HG02678 (cell line): ENCODE data around the gene DRD1.
"Not testable (repeated sequence)": the region's sequence is repeated elsewhere in the genome, so short reads cannot be mapped to it uniquely, and the experiment has no call there.

Experiments used
- ATAC-seq: cut with Tn5 transposase; IDR thresholded peaks from one replicate; pipeline ENCODE4 v1.9.1; 2021; ENCODE audit warnings: mild to moderate bottlenecking, moderate library complexity; ENCODE audit not compliant: unreplicated experiment

DRD1 gene

DNA sequence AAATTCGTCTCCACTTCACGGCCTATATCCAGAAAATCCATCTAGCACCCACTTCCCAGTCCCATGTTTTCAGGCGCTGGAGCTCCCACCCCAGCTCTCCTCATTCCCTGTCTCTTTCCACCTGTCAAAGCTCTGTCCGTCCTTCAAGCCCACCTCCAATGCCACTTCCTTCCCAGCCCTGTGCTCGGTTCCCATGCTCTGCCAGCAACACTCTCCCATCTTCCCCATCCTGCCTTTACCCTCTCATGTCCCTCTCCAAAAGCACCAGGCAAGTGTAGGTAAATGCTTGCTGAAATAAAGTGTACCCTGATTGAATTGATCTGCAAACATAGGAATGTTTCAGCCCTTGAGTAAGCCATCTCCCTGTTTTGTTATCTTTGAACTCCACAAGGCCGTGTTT is 9.2 kb downstream of the DRD1 start:
- ATAC-seq: no peak

GRCh38 chr5:175427762-175428161 is 16.2 kb downstream of the DRD1 start:
- ATAC-seq: no peak

DNA sequence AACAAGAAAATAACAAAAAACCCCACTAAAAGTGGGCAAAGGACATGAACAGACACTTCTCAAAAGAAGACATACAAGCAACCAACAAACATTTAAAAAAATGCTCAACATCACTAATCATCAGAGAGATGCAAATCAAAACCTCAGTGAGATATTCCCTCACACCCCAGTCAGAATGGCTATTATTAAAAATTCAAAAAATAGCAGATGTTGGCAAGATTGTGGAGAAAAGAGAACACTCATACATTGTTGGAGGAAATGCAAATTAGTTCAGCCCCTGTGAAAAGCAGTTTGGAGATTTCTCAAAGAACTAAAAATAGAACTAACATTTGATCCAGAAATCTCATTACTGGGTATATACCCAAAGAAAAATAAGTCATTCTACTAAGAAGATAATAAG is 19.4 kb downstream of the DRD1 start:
- ATAC-seq: not testable (repeated sequence)

DNA sequence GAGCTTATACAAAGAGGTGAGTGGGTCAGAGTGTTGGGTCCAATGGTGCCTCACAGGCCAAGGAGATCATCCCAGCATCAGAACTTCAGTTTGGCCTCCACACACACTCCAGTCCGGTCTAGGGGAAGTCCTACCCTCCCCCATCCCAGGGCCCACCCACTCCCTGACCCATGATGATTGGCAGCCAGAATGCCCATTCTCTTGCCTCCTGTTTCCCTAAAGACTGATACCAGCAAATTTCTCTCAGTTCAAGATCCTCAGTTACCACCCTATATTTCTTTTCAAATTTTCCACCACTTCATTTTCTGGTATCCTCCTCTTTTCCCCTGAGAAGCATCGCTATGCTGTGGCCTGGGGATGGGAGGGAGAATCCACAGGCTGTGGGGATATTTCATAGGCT is 21.9 kb downstream of the DRD1 start:
- ATAC-seq: no peak

DNA sequence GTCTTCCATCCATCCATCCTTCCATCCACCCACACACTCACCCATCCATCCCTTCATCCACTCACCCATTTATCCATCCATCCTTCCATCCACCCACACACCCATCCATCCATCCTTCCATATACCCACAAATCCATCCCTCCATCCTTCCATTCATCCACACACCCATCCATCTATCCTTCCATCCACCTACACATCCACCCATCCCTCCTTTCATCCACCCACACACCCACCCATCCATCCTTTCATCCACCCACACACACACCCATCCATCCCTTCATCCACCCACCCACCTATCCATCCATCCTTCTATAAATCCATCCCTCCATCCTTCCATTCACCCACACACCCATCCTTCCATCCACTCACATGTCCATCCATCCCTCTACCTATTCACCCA is 23.6 kb downstream of the DRD1 start:
- no peak for ATAC-seq

DNA sequence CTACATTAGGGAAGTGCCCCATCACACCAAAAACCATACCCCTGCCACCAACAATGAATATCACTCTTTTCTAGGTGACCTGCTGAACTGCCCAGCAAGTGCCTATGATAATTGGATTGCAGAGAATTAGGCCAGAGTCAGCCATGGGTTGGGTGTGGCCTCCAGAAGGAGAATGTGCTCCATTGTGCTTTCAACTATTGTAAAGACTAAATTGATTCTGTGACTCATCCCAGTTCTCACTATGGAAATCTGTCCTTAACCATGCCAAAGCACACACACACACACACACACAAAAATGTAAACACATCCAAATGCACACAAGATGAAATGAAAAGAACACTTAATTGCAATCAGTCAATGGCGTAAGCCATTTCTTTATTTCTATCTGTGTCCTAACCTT is 25.7 kb downstream of the DRD1 start:
- ATAC-seq: no peak

- ATAC-seq: no peak
Measured at GRCh38 chr5:175417384-175417783, 26.6 kb downstream of the DRD1 start.

DNA sequence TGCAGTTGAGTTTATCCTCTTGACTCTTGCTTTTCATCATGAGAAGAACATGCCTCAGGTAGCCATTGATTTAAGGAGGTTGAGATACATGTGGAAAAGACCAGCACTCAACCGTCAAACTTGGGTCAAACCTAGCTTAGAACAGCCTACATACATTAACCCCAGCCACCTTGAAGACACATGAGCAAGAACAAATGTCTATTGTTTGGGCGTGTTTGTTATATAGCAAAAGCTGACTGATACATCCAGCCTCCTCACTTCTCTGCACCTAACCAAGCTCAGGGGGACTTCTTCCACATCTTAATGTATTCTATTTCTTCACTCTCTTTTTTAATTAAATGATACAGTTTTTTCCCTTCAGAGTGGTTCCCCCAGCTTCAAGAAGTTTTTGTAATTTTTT is 28.7 kb downstream of the DRD1 start:
- ATAC-seq: no peak

GRCh38 chr5:175410926-175411325 is 33.1 kb downstream of the DRD1 start:
- ATAC-seq: no peak

DNA sequence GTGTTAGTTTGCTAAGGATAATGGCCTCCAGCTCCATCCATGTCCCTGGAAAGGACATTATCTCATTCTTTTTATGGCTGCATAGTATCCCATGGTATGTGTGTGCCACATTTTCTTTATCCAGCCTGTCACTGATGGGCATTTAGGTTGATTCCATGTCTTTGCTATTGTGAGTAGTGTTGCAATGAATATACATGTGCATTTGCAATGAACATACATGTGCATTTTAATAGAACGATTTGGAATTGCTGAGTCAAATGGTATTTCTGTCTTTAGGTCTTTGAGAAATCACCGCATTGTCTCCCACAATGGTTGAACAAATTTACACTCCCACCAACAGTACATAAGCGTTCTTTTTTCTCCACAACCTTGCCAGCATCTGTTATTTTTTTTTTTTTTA is 37.7 kb downstream of the DRD1 start:
- no peak for ATAC-seq

DNA sequence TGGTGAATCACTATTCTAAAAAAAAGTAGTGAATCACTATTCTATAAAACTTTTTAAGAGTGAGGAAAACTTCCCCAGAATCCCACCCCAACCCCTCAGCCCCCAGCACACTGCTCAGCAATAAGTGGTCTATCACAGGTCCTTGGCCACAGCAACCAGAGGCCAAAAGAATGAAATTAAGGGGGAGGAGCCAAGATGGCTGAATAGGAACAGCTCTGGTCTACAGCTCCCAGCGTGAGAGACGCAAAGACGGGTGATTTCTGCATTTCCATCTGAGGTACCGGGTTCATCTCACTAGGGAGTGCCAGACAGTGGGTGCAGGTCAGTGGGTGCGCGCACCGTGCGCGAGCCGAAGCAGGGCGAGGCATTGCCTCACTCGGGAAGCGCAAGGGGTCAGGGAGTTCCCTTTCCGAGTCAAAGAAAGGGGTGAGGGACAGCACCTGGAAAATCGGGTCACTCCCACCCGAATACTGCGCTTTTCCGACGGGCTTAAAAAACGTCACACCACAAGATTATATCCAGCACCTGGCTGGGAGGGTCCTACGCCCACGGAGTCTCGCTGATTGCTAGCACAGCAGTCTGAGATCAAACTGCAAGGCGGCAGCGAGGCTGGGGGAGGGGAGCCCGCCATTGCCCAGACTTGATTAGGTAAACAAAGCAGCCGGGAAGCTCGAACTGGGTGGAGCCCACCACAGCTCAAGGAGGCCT is 46.2 kb downstream of the DRD1 start:
- not testable (repeated sequence) for ATAC-seq

DNA sequence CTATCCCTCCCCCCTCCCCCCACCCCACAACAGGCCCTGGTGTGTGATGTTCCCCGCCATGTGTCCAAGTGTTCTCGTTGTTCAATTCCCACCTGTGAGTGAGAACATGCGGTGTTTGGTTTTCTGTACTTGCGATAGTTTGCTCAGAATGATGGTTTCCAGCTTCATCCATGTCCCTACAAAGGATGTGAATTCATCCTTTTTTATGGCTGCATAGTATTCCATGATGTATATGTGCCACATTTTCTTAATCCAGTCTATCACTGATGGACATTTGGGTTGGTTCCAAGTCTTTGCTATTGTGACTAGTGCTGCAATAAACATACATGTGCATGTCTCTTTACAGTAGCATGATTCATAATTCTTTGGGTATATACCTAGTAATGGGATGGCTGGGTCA is 48.6 kb downstream of the DRD1 start:
- not testable (repeated sequence) for ATAC-seq

DNA sequence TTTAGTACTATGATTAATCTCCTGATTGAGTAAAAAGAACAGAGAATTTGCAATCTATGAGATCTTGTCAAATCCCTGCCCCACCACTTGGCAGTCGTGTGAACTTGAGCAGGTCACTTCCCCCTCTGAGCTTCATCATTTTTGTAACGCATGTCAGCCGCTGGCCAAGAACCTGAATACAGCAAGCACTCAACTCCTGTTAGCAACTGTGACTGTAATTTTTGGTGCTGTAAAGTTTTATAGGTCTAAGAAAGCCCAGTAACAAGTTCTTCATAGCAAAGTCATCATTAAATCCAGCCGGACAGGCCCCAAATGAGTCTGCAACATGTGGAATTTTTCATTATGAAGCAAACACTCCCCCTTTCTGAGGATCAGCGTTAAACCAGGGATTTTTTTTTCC is 49.4 kb downstream of the DRD1 start:
- no peak for ATAC-seq

DNA sequence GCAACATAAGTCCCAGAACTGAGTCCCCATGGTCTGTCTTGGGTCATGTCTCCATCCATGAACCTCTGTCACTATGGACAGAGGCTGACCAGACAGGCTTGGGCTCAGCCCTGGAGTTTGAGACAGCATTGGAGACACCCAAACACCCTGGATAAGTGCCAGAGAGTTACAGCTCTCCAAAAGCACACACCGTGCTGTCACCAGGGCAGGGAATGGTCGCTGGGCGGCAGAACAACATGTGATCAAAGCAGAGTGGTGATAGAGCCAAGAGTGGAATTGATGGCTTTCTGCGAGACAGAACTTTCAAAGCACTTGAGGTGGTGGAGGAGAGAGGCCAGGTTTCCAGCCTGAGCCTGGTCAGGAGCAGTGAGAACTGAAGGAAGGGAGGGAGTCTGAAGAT is 50.1 kb downstream of the DRD1 start:
- ATAC-seq: no peak

DNA sequence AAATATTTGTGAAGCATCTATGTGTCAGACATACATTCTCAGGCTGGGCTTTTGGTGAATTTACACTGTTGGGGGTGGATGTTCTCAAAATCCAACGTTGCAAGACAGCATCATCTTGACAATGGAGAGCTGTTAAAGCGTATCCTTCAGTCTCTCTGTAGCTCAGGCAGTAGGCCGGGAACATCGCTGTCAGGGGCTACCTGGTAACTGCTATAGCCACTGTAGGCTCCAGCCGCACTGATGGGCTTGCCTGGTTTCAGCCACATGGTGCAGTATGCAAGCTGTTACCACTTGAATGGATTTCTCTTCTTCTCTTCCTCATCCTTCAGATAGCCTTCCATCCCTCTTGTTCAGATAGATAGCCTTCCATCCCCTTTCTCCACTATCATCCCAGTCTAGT is 51.7 kb downstream of the DRD1 start:
- ATAC-seq: no peak

DNA sequence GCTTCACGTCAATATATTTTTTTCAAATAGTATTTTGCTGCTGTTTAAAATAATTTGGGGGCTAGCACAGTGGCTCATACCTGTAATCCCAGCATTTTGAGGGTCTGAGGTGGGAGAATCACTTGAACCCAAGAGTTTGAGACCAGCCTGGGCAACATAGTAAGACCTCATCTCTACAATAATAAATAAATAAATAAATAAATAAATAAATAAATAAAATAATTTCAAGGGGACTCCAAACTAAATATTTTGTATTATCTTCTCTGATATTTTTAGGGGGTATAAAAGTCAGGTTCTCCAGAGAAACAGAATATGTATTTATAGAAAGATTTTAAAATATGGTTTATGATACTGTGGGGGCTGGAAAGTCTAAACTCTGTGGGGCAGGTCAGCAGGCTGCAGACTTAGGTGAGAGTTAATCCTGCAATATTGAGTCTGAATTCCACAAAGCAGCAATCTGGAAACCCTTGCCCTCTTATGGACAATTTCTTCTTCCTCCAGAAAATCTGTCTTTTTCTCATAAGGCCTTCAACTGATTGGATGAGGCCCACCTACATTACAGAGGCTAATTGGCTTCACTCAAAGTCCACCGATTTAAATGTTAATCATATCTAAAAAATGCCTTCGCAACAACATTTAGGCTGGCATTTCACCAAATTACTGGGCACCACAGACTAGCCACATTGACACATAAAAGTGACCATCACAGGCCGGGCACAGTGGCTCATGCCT is 53.5 kb downstream of the DRD1 start:
- no peak for ATAC-seq
